ENCODE data around the gene CFAP77. TPM values are rescaled to one million over a fixed set of nuclear protein-coding genes. Genes with fewer than 3 reads are reported as not detected.

The CFAP77 gene
- total RNA-seq, 1 donor from 2014 or later = 1.8 TPM

GRCh38 chr9:132401824-132402223 is 8.2 kb upstream of the CFAP77 start:
- peaks cover under 1% of the 10 kb centered on the region for H3F3A ChIP-seq (ENCODE audit: low read depth)
- no peak overlapping the region for H2AFZ ChIP-seq (replicated peaks)
- H3K4me3 Mint-ChIP-seq = no peak overlapping the region
- peaks cover 27% of the 10 kb centered on the region for H3K36me3 Mint-ChIP-seq
- no peak overlapping the region for H3K27ac Mint-ChIP-seq
- peaks cover 10% of the 10 kb centered on the region for H3K36me3 ChIP-seq
- peaks cover 7% of the 10 kb centered on the region for H3K4me1 ChIP-seq
- TF ChIP-seq EZH2phosphoT487 (IDR thresholded peaks at IDR 0.05) (no peak), EZH2 (IDR thresholded peaks at IDR 0.05) (no peak), CTCF (IDR thresholded peaks at IDR 0.05) (no peak)
- H3K4me3 ChIP-seq = no peak overlapping the region
- peaks cover 54% of the 10 kb centered on the region for H3K79me2 ChIP-seq (ENCODE audit: low read depth)
- H3K27me3 Mint-ChIP-seq (ENCODE audit: insufficient read depth, low read depth) = peaks cover 2% of the 10 kb centered on the region
- H3K4me2 ChIP-seq = no peak overlapping the region
- H4K20me1 ChIP-seq (ENCODE audit: low read depth) = peaks cover 13% of the 10 kb centered on the region
- no peak overlapping the region for H3K27ac ChIP-seq
- peaks cover 23% of the 10 kb centered on the region for H3K4me1 Mint-ChIP-seq
- no peak overlapping the region for H3K9ac ChIP-seq
- H3K9me3 Mint-ChIP-seq = no peaks in the 10 kb centered on the region
- no peak for DNase-seq (ENCODE audit: low spot score)
- H3K9me3 ChIP-seq (ENCODE audit: low read depth) = no peaks in the 10 kb centered on the region
- H3K27me3 ChIP-seq = no peaks in the 10 kb centered on the region

GRCh38 chr9:132404228-132404881 is 5.7 kb upstream of the CFAP77 start:
- H2AFZ ChIP-seq (replicated peaks) = no peak overlapping the region
- Mint-ChIP-seq H3K36me3 (peaks cover 16% of the 10 kb centered on the region), H3K4me3 (peak overlapping the region; percentile 37), H3K4me1 (peaks cover 28% of the 10 kb centered on the region), H3K27me3 (ENCODE audit: insufficient read depth, low read depth) (peaks cover 2% of the 10 kb centered on the region), H3K9me3 (no peaks in the 10 kb centered on the region), H3K27ac (peak overlapping the region; percentile 7)
- peaks cover 10% of the 10 kb centered on the region for H3F3A ChIP-seq (ENCODE audit: low read depth)
- H3K27me3 ChIP-seq = peaks cover 16% of the 10 kb centered on the region
- H3K36me3 ChIP-seq = peaks cover 7% of the 10 kb centered on the region
- peaks cover 13% of the 10 kb centered on the region for H4K20me1 ChIP-seq (ENCODE audit: low read depth)
- peaks cover 54% of the 10 kb centered on the region for H3K79me2 ChIP-seq (ENCODE audit: low read depth)
- no peak overlapping the region for H3K4me2 ChIP-seq
- DNase-seq (ENCODE audit: low spot score) = no peak
- H3K4me3 ChIP-seq = no peak overlapping the region
- peaks cover 7% of the 10 kb centered on the region for H3K4me1 ChIP-seq
- H3K27ac ChIP-seq = no peak overlapping the region
- no peak overlapping the region for H3K9ac ChIP-seq
- H3K9me3 ChIP-seq (ENCODE audit: low read depth) = no peaks in the 10 kb centered on the region
- TF ChIP-seq CTCF (IDR thresholded peaks at IDR 0.05) = no peak
- TF ChIP-seq EZH2phosphoT487 (IDR thresholded peaks at IDR 0.05) = no peak
- no peak for TF ChIP-seq EZH2 (IDR thresholded peaks at IDR 0.05)

GRCh38 chr9:132406554-132407122 is 3.4 kb upstream of the CFAP77 start, which contains the start of gene TTF1:
TSS of gene TTF1 (minus strand) at chr9:132406840. CDS start at chr9:132402821, 4,019 bp downstream.
- H3K27ac Mint-ChIP-seq = peak within 1 kb of the TSS; percentile 73
- H3K27ac ChIP-seq = no peak within 1 kb of the TSS
- no peaks in the 10 kb centered on the region for H3K9me3 Mint-ChIP-seq

More at GRCh38 chr9:132406554-132407122, 3.4 kb upstream of the CFAP77 start, which contains the start of gene TTF1:
- H4K20me1 ChIP-seq (ENCODE audit: low read depth) = peaks cover 10% of the 10 kb centered on the region
- no peaks in the 10 kb centered on the region for H3K36me3 ChIP-seq
- H3K4me3 Mint-ChIP-seq = peak within 1 kb of the TSS; percentile 93
- peaks cover 10% of the 10 kb centered on the region for H3K36me3 Mint-ChIP-seq
- H3K4me3 ChIP-seq = peak within 1 kb of the TSS; percentile 81
- peaks cover 49% of the 10 kb centered on the region for H3K79me2 ChIP-seq (ENCODE audit: low read depth)
- peaks cover 7% of the 10 kb centered on the region for H3K4me1 ChIP-seq
- peak within 1 kb of the TSS; percentile 67 for H3K9ac ChIP-seq
- H3K4me2 ChIP-seq = peak within 1 kb of the TSS; percentile 98
- DNase-seq (ENCODE audit: low spot score) = peak; percentile 96
- TF ChIP-seq CTCF (IDR thresholded peaks at IDR 0.05) (no peak), EZH2 (IDR thresholded peaks at IDR 0.05) (no peak), EZH2phosphoT487 (IDR thresholded peaks at IDR 0.05) (no peak)
- H3K27me3 Mint-ChIP-seq (ENCODE audit: insufficient read depth, low read depth) = peaks cover 12% of the 10 kb centered on the region
- no peaks in the 10 kb centered on the region for H3K9me3 ChIP-seq (ENCODE audit: low read depth)
- peaks cover 19% of the 10 kb centered on the region for H3F3A ChIP-seq (ENCODE audit: low read depth)
- peak within 1 kb of the TSS; percentile 90 for H2AFZ ChIP-seq (replicated peaks)
- H3K4me1 Mint-ChIP-seq = peaks cover 42% of the 10 kb centered on the region
- H3K27me3 ChIP-seq = peaks cover 38% of the 10 kb centered on the region

All from neural progenitor cell (in vitro differentiated cells).